Measurements from ENCODE around the gene RTN4R. TPM values are rescaled to one million over a fixed set of nuclear protein-coding genes. Genes with fewer than 3 reads are reported as not detected.

The RTN4R gene
- total and polyA plus RNA-seq, 9 of the 15 experiments (the other 6 are each of a cell fraction or from before 2014, with no cell fraction given) = 0.04 to 2.8 (median 1.4) TPM; not detected in 3

DNA sequence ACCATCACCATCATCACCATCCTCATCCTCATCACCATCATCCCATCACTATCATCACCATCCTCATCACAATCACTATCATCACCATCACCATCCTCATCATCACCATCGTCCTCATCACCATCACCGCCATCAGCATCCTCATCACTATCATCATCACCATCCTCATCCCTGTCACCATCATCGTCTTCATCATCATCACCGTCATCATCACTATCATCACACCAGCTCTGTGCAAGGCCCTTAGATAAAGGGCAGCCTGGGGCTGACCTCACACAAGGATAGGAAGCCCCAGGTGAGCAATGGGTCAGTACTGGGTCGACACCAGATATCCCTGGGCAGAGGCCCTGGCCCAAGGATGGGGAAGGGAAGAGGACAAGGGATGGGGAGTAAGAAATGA lies 16.1 kb downstream of the RTN4R start (continued):
- TF ChIP-seq, protein P1, sequence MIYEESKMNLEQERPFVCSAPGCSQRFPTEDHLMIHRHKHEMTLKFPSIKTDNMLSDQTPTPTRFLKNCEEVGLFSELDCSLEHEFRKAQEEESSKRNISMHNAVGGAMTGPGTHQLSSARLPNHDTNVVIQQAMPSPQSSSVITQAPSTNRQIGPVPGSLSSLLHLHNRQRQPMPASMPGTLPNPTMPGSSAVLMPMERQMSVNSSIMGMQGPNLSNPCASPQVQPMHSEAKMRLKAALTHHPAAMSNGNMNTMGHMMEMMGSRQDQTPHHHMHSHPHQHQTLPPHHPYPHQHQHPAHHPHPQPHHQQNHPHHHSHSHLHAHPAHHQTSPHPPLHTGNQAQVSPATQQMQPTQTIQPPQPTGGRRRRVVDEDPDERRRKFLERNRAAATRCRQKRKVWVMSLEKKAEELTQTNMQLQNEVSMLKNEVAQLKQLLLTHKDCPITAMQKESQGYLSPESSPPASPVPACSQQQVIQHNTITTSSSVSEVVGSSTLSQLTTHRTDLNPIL (CRISPR knock-in tag; IDR thresholded peaks at IDR 0.05) = no peak
- TF ChIP-seq POLR2A (conservative IDR thresholded peaks at IDR 0.05) (no peak), XRCC3 (IDR thresholded peaks at IDR 0.05) (no peak), ZFP36 (IDR thresholded peaks at IDR 0.05; ENCODE audit: low read depth, low read length, partially characterized antibody) (no peak), MEF2A (IDR thresholded peaks at IDR 0.05; ENCODE audit: control insufficient read depth, low read depth, low read length) (no peak), ZNF586 (CRISPR knock-in tag; conservative IDR thresholded peaks at IDR 0.05) (no peak), MCM3 (IDR thresholded peaks at IDR 0.05) (no peak), COPS2 (conservative IDR thresholded peaks at IDR 0.05) (no peak), LEF1 (IDR thresholded peaks at IDR 0.05) (no peak), ZNF217 (CRISPR knock-in tag; IDR thresholded peaks at IDR 0.05) (no peak), HMBOX1 (IDR thresholded peaks at IDR 0.05) (no peak), FOXA1 (IDR thresholded peaks at IDR 0.05; ENCODE audit: borderline replicate concordance) (no peak), PHF21A (IDR thresholded peaks at IDR 0.05; ENCODE audit: borderline replicate concordance, low read depth) (0 out of 2 replicates have a peak, but pooled peaks have one; percentile 32), ZNF79 (CRISPR knock-in tag; IDR thresholded peaks at IDR 0.05; ENCODE audit: low read depth) (no peak), PHF20 (IDR thresholded peaks at IDR 0.05; ENCODE audit: partially characterized antibody) (no peak), CEBPG (CRISPR knock-in tag; IDR thresholded peaks at IDR 0.05) (no peak), CEBPG (tag; conservative IDR thresholded peaks at IDR 0.05 in 1 of 2, IDR thresholded peaks at IDR 0.05 in 1 of 2) (no peak), BRF1 (IDR thresholded peaks at IDR 0.05; ENCODE audit: borderline replicate concordance, extremely low read depth, insufficient read length) (no peak), SRSF1 (IDR thresholded peaks at IDR 0.05; ENCODE audit: low read depth, low read length) (no peak), PRPF4 (IDR thresholded peaks at IDR 0.05; ENCODE audit: insufficient read depth, low read depth, low read length, poor library complexity, severe bottlenecking) (no peak), KDM1A (IDR thresholded peaks at IDR 0.05) (peak; percentile 98; a peak in 3 of 4 replicates), SMARCC2 (IDR thresholded peaks at IDR 0.05; ENCODE audit: low read depth) (no peak), ILK (tag; IDR thresholded peaks at IDR 0.05; ENCODE audit: borderline replicate concordance, low read depth) (no peak)
- TF ChIP-seq, protein P2, sequence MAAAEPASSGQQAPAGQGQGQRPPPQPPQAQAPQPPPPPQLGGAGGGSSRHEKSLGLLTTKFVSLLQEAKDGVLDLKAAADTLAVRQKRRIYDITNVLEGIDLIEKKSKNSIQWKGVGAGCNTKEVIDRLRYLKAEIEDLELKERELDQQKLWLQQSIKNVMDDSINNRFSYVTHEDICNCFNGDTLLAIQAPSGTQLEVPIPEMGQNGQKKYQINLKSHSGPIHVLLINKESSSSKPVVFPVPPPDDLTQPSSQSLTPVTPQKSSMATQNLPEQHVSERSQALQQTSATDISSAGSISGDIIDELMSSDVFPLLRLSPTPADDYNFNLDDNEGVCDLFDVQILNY (CRISPR knock-in tag; IDR thresholded peaks at IDR 0.05) = no peak
- TF ChIP-seq, protein P3, sequence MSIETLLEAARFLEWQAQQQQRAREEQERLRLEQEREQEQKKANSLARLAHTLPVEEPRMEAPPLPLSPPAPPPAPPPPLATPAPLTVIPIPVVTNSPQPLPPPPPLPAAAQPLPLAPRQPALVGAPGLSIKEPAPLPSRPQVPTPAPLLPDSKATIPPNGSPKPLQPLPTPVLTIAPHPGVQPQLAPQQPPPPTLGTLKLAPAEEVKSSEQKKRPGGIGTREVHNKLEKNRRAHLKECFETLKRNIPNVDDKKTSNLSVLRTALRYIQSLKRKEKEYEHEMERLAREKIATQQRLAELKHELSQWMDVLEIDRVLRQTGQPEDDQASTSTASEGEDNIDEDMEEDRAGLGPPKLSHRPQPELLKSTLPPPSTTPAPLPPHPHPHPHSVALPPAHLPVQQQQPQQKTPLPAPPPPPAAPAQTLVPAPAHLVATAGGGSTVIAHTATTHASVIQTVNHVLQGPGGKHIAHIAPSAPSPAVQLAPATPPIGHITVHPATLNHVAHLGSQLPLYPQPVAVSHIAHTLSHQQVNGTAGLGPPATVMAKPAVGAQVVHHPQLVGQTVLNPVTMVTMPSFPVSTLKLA (conservative IDR thresholded peaks at IDR 0.05) = no peak
- TF ChIP-seq, protein P4, sequence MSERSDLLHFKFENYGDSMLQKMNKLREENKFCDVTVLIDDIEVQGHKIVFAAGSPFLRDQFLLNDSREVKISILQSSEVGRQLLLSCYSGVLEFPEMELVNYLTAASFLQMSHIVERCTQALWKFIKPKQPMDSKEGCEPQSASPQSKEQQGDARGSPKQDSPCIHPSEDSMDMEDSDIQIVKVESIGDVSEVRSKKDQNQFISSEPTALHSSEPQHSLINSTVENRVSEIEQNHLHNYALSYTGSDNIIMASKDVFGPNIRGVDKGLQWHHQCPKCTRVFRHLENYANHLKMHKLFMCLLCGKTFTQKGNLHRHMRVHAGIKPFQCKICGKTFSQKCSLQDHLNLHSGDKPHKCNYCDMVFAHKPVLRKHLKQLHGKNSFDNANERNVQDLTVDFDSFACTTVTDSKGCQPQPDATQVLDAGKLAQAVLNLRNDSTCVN (CRISPR knock-in tag; IDR thresholded peaks at IDR 0.05) = peak; percentile 40; the same call in 1 of the 2 replicates

Measured in K562 (cell line).